Activated CD4-positive, CD25-positive, alpha-beta regulatory T cell treated with anti-CD3 and anti-CD28 coated beads, Interleukin-2, amount 50 U/mL, for 72 hours (primary cell): ENCODE measurements around the gene SMYD3.

Experiments
- DNase-seq: peaks from one replicate; pipeline ENCODE4 v3.0.0; 2021

The SMYD3 gene

GRCh38 chr1:246301553-246302250 is 205.4 kb downstream of the SMYD3 start:
- DNase-seq: no peak

GRCh38 chr1:246300626-246301549 is 206.2 kb downstream of the SMYD3 start:
- DNase-seq: no peak

GRCh38 chr1:246297279-246298265 is 209.5 kb downstream of the SMYD3 start:
- DNase-seq: no peak

GRCh38 chr1:246295968-246296367 is 211.1 kb downstream of the SMYD3 start:
- DNase-seq: no peak

GRCh38 chr1:246295340-246295739 is 211.7 kb downstream of the SMYD3 start:
- no peak for DNase-seq

- no peak for DNase-seq
Observed at GRCh38 chr1:246294263-246294662, 212.8 kb downstream of the SMYD3 start.

GRCh38 chr1:246293366-246294121 is 213.5 kb downstream of the SMYD3 start:
- no peak for DNase-seq

GRCh38 chr1:246292571-246292970 is 214.5 kb downstream of the SMYD3 start:
- DNase-seq: no peak

- DNase-seq: no peak
Observed at GRCh38 chr1:246291127-246291526, 216.0 kb downstream of the SMYD3 start.

- DNase-seq: no peak
Observed at GRCh38 chr1:246283771-246284410, 223.2 kb downstream of the SMYD3 start.

- no peak for DNase-seq
Observed at GRCh38 chr1:246281639-246282038, 225.4 kb downstream of the SMYD3 start.

GRCh38 chr1:246281195-246281594 is 225.9 kb downstream of the SMYD3 start:
- no peak for DNase-seq

- DNase-seq: no peak
Observed at GRCh38 chr1:246280551-246280950, 226.5 kb downstream of the SMYD3 start.

- DNase-seq: no peak
Observed at GRCh38 chr1:246279402-246279801, 227.7 kb downstream of the SMYD3 start.

- no peak for DNase-seq
Observed at GRCh38 chr1:246278371-246278770, 228.7 kb downstream of the SMYD3 start.

GRCh38 chr1:246275036-246275435 is 232.0 kb downstream of the SMYD3 start:
- no peak for DNase-seq

- DNase-seq: no peak
Observed at GRCh38 chr1:246274186-246274585, 232.9 kb downstream of the SMYD3 start.

GRCh38 chr1:246271516-246271915 is 235.6 kb downstream of the SMYD3 start:
- DNase-seq: no peak

GRCh38 chr1:246270236-246270635 is 236.8 kb downstream of the SMYD3 start:
- DNase-seq: no peak

- no peak for DNase-seq
Observed at GRCh38 chr1:246269466-246269865, 237.6 kb downstream of the SMYD3 start.

- DNase-seq: no peak
Observed at GRCh38 chr1:246267896-246268295, 239.2 kb downstream of the SMYD3 start.

- DNase-seq: no peak
Observed at GRCh38 chr1:246267426-246267825, 239.7 kb downstream of the SMYD3 start.
